Measurements from ENCODE around the gene MXRA8. TPM values are rescaled to one million over a fixed set of nuclear protein-coding genes. Genes with fewer than 3 reads are reported as not detected.

Gene MXRA8
- total and polyA plus RNA-seq, 9 of the 15 experiments (the other 6 are each of a cell fraction or from before 2014, with no cell fraction given) = 0.66 to 11.3 (median 6.3) TPM

DNA sequence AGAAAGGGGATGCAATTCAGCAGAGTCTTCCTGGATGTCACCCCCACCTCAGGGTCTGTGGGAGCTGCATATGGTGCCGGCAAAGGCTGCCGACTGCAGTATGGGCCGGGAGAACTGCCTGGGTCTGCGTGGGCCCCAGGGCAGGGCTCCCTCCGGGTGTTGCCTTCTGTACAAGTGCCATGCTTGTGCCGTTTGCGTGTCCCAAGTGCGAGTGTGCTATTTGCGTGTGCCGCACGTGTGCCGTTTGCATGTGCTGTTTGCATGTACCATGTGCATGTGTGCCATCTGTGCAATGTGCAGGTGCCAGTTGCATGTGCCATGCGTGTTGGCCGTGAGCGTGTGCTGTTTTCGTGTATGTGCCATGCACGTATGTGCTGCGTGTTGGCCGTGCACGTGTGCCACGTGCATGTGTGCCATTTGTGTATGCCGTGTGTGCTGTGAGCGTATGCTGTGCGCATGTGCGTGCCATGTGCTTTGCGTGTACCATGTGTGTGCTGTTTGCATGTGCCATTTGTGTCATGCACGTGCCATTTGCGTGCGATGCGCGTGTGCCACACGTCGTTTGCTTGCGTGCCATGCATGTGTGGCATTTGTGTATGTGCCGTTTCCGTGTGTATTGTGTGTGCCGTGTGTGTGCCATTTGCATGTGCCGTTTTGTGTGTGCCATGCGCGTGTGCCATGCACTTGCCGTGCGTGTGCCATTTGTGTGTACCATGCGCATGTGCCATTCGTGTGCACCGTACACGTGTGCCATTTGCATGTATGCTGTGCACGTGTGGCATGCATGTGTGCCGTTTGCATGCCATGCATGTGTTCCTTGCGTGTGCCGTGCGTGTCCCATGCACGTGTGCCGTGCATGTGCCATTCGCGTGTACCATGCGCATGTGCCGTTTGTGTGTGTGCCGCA, 28.8 kb downstream of the MXRA8 start (continued):
- peak; percentile 6 for TF ChIP-seq CHD7 (IDR thresholded peaks at IDR 0.05; ENCODE audit: low read depth, low read length)
- peak; percentile 40 for TF ChIP-seq RBFOX2 (IDR thresholded peaks at IDR 0.05; ENCODE audit: low read depth, low read length)
- 0 out of 2 replicates have a peak, but pooled peaks have one; percentile 68 for TF ChIP-seq NR2C2 (CRISPR knock-in tag; IDR thresholded peaks at IDR 0.05)
- TF ChIP-seq NR2C2 (tag; IDR thresholded peaks at IDR 0.05) = no peak
- no peak for TF ChIP-seq SMARCA5 (IDR thresholded peaks at IDR 0.05)
- TF ChIP-seq FOXP1 (CRISPR knock-in tag; IDR thresholded peaks at IDR 0.05) = 0 out of 2 replicates have a peak, but pooled peaks have one; percentile 42
- TF ChIP-seq STAT5A (IDR thresholded peaks at IDR 0.05; ENCODE audit: borderline replicate concordance, low read length) = peak; percentile 51; the same call in 1 of the 2 replicates
- TF ChIP-seq ATF3 (IDR thresholded peaks at IDR 0.05) = no peak
- TF ChIP-seq ATF3 (CRISPR knock-in tag; conservative IDR thresholded peaks at IDR 0.05) = no peak
- TF ChIP-seq TAF7 (tag; IDR thresholded peaks at IDR 0.05) = no peak
- TF ChIP-seq SRSF1 (IDR thresholded peaks at IDR 0.05; ENCODE audit: low read depth, low read length) = 0 out of 2 replicates have a peak, but pooled peaks have one; percentile 58
- 0 out of 2 replicates have a peak, but pooled peaks have one; percentile 9 for TF ChIP-seq E2F4 (CRISPR knock-in tag; IDR thresholded peaks at IDR 0.05; ENCODE audit: low read depth)
- TF ChIP-seq ZNF165 (CRISPR knock-in tag; IDR thresholded peaks at IDR 0.05; ENCODE audit: borderline replicate concordance) = no peak
- no peak for TF ChIP-seq CAMTA2 (CRISPR knock-in tag; conservative IDR thresholded peaks at IDR 0.05)
